ENCODE data around the gene FAR1. TPM values are rescaled to one million over a fixed set of nuclear protein-coding genes. Genes with fewer than 3 reads are reported as not detected.
"Not testable (repeated sequence)": the region's sequence is repeated elsewhere in the genome, so short reads cannot be mapped to it uniquely, and the experiment has no call there.

The FAR1 gene
- 41.6 TPM for polyA plus RNA-seq (ENCODE audit: insufficient read length)

- peak; percentile 98 for DNase-seq
Observed at GRCh38 chr11:13668102-13668956, at the start of gene FAR1. TSS of gene FAR1 (plus strand) at chr11:13668668. CDS start at chr11:13694766, 26,098 bp downstream.

GRCh38 chr11:13620063-13620462 lies 48.4 kb upstream of the FAR1 start:
- DNase-seq = no peak

GRCh38 chr11:13626818-13627217 lies 41.6 kb upstream of the FAR1 start:
- not testable (repeated sequence) for DNase-seq

GRCh38 chr11:13628634-13629033 lies 39.8 kb upstream of the FAR1 start:
- not testable (repeated sequence) for DNase-seq

DNA sequence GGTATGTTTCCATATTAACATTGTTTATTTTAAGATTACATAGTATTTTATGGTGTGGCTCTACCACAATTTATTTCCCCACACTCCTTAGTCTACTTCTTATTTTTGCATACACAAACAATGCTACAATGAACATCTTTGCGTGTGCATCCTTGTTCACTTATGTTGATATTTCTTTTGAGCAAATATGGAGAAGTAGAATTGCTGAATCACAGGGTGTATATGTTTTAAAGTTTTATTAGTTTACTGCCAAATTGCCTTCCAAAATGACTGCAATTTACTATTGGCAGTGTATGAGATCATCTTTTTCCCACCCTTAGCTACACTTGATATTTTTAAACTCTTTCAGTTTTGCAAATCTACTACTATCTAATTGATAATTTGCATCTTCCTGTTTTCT lies 38.7 kb upstream of the FAR1 start:
- no peak for DNase-seq

DNA sequence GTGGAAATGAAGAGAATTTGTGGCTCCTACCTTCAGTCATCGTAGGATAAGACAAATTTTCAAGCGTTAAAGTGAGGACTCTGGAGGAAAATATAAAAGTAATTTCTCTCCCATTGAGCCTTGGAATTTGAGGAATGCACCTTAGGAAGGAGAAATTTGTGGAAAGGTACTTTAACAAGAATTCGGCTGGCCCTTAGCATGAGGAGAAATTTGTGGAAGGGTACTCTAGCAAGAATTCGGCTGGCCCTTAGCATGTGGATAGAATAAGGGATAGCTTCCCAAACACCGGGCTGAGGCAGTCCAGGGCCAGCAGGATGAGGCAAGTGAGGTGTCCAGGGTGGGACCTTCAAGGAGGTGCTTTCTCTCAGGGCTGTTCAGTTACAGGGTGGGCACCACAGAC lies 33.2 kb upstream of the FAR1 start:
- no peak for DNase-seq

DNA sequence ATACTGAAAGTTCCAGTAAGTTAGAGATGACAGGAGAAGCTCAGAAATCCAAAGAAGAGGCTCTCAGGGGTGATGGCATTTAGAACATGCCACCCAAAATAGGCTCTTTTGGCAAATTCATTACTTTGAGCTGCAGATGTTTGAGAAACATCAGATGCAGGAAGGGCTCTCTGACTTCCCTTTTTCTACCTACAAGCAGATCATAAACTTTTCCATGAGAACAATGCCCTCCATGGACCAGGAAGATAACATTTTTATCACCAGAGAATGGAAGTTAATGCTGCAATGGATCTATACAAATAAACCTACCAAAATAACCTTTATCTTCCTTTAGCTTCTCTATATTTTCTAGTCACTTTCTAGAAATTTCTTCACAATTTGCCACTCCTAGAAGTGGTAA lies 32.7 kb upstream of the FAR1 start:
- DNase-seq = no peak

DNA sequence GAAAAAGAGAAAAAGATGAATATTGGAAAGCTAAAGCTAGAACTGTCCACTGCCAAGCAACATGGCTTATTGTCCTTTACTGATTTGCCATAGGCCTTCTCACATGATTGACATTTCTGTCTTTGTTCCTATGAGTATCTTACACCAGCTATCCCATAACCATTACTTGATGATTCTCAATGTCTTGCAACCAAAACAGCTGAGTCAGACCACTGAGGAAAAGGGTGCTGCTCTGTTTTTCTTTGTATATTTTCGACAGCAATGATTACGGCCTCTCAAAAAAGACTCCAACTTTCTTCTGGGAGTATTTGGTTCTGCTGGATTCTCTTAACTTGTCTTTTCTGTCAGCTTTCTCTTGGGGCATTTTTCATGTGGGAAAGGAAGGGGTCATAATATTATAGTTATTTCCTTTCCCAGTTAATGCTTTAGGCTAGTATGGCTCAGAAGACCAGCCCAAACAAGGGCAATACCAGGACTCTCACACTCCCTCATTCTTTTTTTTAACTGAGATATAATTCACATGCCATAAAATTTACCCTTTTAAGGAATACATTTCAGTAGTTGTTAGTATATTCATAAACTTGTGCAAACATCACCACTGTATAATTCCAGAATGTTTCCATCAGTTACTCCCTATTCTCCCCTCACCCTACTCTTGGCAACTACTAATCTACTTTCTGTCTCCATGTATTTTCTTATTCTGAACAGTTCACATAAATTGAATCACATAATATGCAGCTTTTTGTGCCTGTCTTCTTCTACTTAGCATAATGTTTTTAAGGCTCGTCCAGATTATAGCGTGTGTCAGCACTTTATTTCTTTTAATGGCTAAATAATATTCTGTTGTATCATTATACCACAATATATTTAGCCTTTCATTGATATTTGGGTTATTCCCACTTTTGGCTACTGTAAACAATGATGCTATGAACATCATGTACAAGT lies 31.1 kb upstream of the FAR1 start:
- DNase-seq = no peak

DNA sequence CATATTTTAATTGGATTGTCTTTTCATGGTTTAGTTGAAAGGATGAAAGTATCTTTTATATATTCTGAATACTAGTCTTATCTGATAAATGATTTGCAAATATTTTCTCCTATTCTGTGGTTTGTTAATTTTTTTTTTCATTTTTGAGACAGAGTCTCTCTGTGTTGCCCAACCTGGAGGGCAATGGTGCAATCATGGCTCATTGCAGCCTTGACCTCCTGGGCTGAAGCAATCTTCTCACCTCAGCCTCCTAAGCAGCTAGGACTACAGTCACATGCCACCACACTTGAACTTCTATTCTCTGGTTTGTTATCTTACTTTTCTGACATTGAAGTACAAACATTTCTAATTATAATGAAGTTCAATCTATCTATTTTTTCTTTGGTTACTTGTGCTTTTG lies 30.0 kb upstream of the FAR1 start:
- no peak for DNase-seq

GRCh38 chr11:13644997-13645687 lies 23.3 kb upstream of the FAR1 start:
- no peak for DNase-seq

DNA sequence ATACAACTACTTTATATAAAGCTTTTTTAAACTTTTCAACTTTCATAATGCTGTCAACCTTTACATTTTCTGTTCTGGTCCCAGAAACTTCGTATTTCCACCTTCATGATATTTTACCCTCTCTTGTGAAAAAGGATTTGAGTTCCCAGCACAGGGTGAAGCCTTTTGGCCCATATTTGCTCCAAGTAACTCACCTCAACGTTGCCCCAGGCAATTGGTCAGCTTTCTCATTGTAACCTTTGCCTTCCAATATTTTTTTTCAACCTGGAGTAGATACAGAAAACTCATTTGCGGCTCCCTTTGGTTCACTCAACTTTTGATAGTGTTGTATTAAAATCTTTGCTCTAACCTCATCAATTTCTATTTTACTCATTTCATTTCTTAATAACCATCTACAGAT lies 21.1 kb upstream of the FAR1 start:
- no peak for DNase-seq

- DNase-seq = no peak
Observed at GRCh38 chr11:13649619-13650018, 18.8 kb upstream of the FAR1 start.

- DNase-seq = not testable (repeated sequence)
Observed at GRCh38 chr11:13651515-13651914, 17.0 kb upstream of the FAR1 start.

GRCh38 chr11:13661074-13661623 lies 7.3 kb upstream of the FAR1 start:
- no peak for DNase-seq

DNA sequence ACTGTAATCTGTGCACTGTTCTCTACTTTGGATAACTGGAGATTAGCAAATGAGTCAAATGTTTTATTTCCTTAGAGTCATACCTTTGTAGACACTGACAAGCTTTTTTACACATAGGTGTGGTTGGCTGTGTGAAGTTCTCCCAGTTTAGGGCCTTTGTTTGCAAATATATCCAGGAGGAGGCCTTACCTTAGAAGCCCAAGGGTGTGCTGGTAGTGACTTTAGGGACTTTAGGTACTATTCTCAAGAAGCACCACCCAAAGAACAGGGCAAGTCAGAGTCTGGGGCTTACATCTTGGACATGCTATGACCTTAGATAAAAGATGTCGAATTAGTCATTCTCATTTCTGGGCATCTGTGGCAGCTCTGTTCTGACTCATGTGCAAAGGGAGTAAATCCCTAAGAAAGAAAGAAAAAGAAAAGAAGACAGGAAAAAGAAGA lies 4.8 kb upstream of the FAR1 start:
- no peak for DNase-seq

DNA sequence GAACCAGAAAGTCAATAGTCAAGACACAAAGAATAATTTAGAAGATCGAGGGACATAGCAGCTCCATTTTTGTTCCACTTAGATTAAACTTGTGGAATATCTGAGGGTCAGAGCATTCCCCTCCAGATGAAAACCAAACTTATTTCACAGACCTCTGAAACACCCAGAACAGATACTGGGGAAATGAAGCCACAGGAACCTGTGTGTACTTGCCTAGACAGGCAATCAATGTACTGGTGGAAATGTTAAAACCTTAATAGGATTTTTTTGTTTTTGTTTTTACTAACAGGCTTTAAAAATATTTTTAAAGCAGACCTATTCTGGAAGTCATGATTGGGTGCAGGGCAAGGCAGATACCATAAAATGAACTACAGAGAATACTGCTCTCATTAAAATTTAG lies 4.1 kb upstream of the FAR1 start:
- no peak for DNase-seq

- DNase-seq = no peak
Observed at GRCh38 chr11:13666708-13667107, 1.8 kb upstream of the FAR1 start.

GRCh38 chr11:13667245-13667644 lies 1.2 kb upstream of the FAR1 start:
- no peak for DNase-seq

DNA sequence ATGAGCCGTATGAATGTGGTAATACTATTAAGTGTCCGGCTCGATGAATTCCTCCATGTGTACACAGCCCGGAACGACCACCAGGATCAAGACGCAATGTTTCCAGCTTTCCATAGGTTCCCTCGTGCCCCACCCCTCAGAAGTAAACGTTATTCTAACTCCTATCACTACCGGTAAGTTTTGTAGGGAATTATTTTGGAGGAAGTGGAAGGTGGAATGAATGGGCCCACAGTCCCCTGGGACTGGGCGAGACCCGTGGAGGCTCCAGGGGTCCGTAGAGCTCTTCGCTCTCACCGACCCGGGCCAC lies 720 bp upstream of the FAR1 start:
- no peak for DNase-seq

- no peak for DNase-seq
Observed at GRCh38 chr11:13668957-13669521, 571 bp downstream of the FAR1 start.

- no peak for DNase-seq
Observed at GRCh38 chr11:13669544-13670488, 1.3 kb downstream of the FAR1 start.

All from hindlimb muscle (tissue), 1 donor.